GM12878 (cell line): Measurements from ENCODE around the gene TGFB1I1. TPM values are rescaled to one million over a fixed set of nuclear protein-coding genes. Genes with fewer than 3 reads are reported as not detected.

Experiments
- ATAC-seq: fragments of 200-7000 bp; cut with Tn5 transposase; 3 replicates; pipeline ENCODE4 v1.9.1; 2020; ENCODE audit warnings: mild to moderate bottlenecking, moderate library complexity
- BruUV-seq: library from RNA; stranded (reverse); fragments of 400-500 nt; replicated peaks from 2 replicates; lab custom pipeline; 2021; lab: Mats Ljungman, UMichigan
- CTCF ChIA-PET: fragments of 300-600 bp; sonication (Branson Sonifier 250); formaldehyde crosslinking; extraction: SDS; loops from one replicate; lab custom pipeline; 2021; ENCODE audit warnings: inconsistent platforms; lab: Yijun Ruan, JAX
- POLR2A ChIA-PET: fragments of 350-600 bp; formaldehyde crosslinking; extraction: SDS; loops from one replicate; lab custom pipeline; 2021; ENCODE audit warnings: inconsistent platforms; lab: Charles Lee
- RAD21 ChIA-PET: fragments of 300-600 bp; sonication (Branson Sonifier 250); formaldehyde crosslinking; loops from one replicate; lab custom pipeline; 2023; ENCODE audit warnings: antibody characterized with exemption; ENCODE audit not compliant: unreplicated experiment; lab: Charles Lee
- SMC1A ChIA-PET: fragments of 300-600 bp; sonication (Branson Sonifier 250); formaldehyde crosslinking; loops from one replicate; lab custom pipeline; 2023; ENCODE audit not compliant: unreplicated experiment, uncharacterized antibody; lab: Charles Lee
- DNase-seq: peaks from one replicate; pipeline ENCODE4 v3.0.0-alpha.2; 2011; ENCODE audit warnings: low read depth, low spot score
- FAIRE-seq: peaks from 3 replicates; lab custom pipeline; 2011; peaks lifted over from hg19 to GRCh38; lab: Jason Lieb, UNC
- H2AFZ ChIP-seq: 2 replicates; pipeline ENCODE4 v1.6.0; 2011; ENCODE audit warnings: low read depth, low read length, control low read depth; ENCODE audit not compliant: control insufficient read depth
- H3K27ac ChIP-seq: 2 replicates; pipeline ENCODE4 v1.5.1; 2011; ENCODE audit warnings: control low read depth; ENCODE audit not compliant: control insufficient read depth, insufficient read depth
- H3K27me3 ChIP-seq, 2 experiments: replicated peaks in 1 of 2; 2 replicates each; pipeline versions ENCODE4 v1.6.0 to v1.6.1; 2011; ENCODE audit warnings: low read length in 1 of 2; ENCODE audit not compliant: control insufficient read depth in 2 of 2, insufficient read depth in 2 of 2
- H3K36me3 ChIP-seq, 2 experiments: 2 replicates each; pipeline ENCODE4 v1.5.1; 2011; ENCODE audit warnings: low read length in 1 of 2; ENCODE audit not compliant: control insufficient read depth in 2 of 2, insufficient read depth in 2 of 2
- H3K4me1 ChIP-seq: 2 replicates; pipeline ENCODE4 v1.6.1; 2011; ENCODE audit warnings: mild to moderate bottlenecking, low read length, moderate library complexity, mixed read lengths; ENCODE audit not compliant: control insufficient read depth, insufficient read depth
- H3K4me2 ChIP-seq: 2 replicates; pipeline ENCODE4 v1.6.0; 2011; ENCODE audit warnings: control low read depth; ENCODE audit not compliant: control insufficient read depth, insufficient read depth
- H3K4me3 ChIP-seq: fragments of 200-600 bp; sonication (generic); 2 replicates; pipeline ENCODE4 v1.5.1; 2016
- H3K79me2 ChIP-seq: 2 replicates; pipeline ENCODE4 v1.6.0; 2011; ENCODE audit warnings: low read length; ENCODE audit not compliant: control insufficient read depth, insufficient read depth
- H3K9ac ChIP-seq: 2 replicates; pipeline ENCODE4 v1.8.0; 2011; ENCODE audit warnings: low read length, control low read depth, mixed read lengths; ENCODE audit not compliant: control insufficient read depth, insufficient read depth
- H3K9me3 ChIP-seq: replicated peaks from 3 replicates; pipeline ENCODE4 v1.5.1; 2011; ENCODE audit warnings: mild to moderate bottlenecking, low read length; ENCODE audit not compliant: control insufficient read depth, insufficient read depth
- H4K20me1 ChIP-seq: 2 replicates; pipeline ENCODE4 v1.6.0; 2011; ENCODE audit not compliant: control insufficient read depth, insufficient read depth
- BCL11A ChIP-seq: IDR thresholded peaks from 2 replicates; pipeline ENCODE4 v1.6.1; 2011; ENCODE audit warnings: low read depth, low read length
- EZH2 ChIP-seq: IDR thresholded peaks from 2 replicates; pipeline ENCODE4 v1.6.1; 2012; ENCODE audit warnings: low read depth, mild to moderate bottlenecking, control low read depth, inconsistent platforms, low read length, borderline replicate concordance; ENCODE audit not compliant: control insufficient read depth
- NFXL1 ChIP-seq: fragments of 450-650 bp; IDR thresholded peaks from 2 replicates; pipeline ENCODE4 v1.6.1; 2017; ENCODE audit warnings: antibody characterized with exemption, mild to moderate bottlenecking, borderline replicate concordance
- NFYB ChIP-seq: IDR thresholded peaks from 2 replicates; pipeline ENCODE4 v1.6.1; 2011; ENCODE audit warnings: low read depth, mild to moderate bottlenecking, low read length, improper control_type of control experiment, moderate library complexity; ENCODE audit not compliant: insufficient read depth
- PAX5 ChIP-seq: IDR thresholded peaks from 2 replicates; pipeline ENCODE4 v1.6.1; 2011; ENCODE audit warnings: low read depth, low read length, borderline replicate concordance
- TCF12 ChIP-seq: IDR thresholded peaks from 2 replicates; pipeline ENCODE4 v1.6.1; 2011; ENCODE audit warnings: low read depth, mild to moderate bottlenecking, low read length
- WRNIP1 ChIP-seq: IDR thresholded peaks from 2 replicates; pipeline ENCODE4 v1.6.1; 2011; ENCODE audit warnings: low read depth, low read length, improper control_type of control experiment, borderline replicate concordance
- ZBTB33 ChIP-seq: fragments of 450-650 bp; IDR thresholded peaks from 2 replicates; pipeline ENCODE4 v1.6.1; 2017; ENCODE audit warnings: mild to moderate bottlenecking
- WGBS: methylation state at CpG from one replicate; pipeline ENCODE4 v1.1.6; 2016; ENCODE audit warnings: low lambda C conversion rate; ENCODE audit not compliant: insufficient replicate concordance, insufficient coverage; ENCODE audit errors: missing lambda C conversion rate; 5-methylcytosine and 5-hydroxymethylcytosine counted together
- in situ Hi-C: fragments of 300-500 bp; cut with MboI; formaldehyde crosslinking; loops from 9 replicates; pipeline ENCODE4 v1.14.3; 2018; ENCODE audit warnings: mixed read lengths
- intact Hi-C: fragments of 100-400 bp; cut with micrococcal nuclease; formaldehyde crosslinking; loops from one replicate; pipeline ENCODE4 v1.14.2; 2022; ENCODE audit not compliant: unreplicated experiment
- polyA plus RNA-seq, 11 experiments: library from polyadenylated mRNA; depleted of rRNA in 4 of 11; unstranded in 6 of 11; stranded (reverse) in 5 of 11; fragments of >200 nt; fragmentation: Nextera tagmentation in 4 of 11; fragmentation: Illumina TruSeq in 1 of 11; extraction: Ambion mirVana in 4 of 11; extraction: Trizol in 1 of 11; gene quantifications; 1 replicate in 1 of 11; 2 replicates in 10 of 11; pipeline versions ENCODE4 v1.2.1 to v1.2.3, GENCODE V29; 2011 to 2016; ENCODE audit warnings: inconsistent platforms in 2 of 11, missing spikeins in 2 of 11, low read depth in 1 of 11
- total RNA-seq, 4 experiments: library from RNA; depleted of rRNA in 3 of 4; stranded (reverse); fragments of >200 nt in 3 of 4; fragmentation: Illumina TruSeq in 1 of 4; extraction: Trizol in 1 of 4; gene quantifications; 2 replicates each; pipeline versions ENCODE4 v1.2.1 to v1.2.3, GENCODE V29; 2013 to 2021

TGFB1I1 gene
- total and polyA plus RNA-seq, 10 of the 15 experiments (the other 5 are each of a cell fraction or from before 2014, with no cell fraction given): 0.13 to 2.3 (median 0.41) TPM; not detected in 2

GRCh38 chr16:31428279-31428597 lies 43.7 kb upstream of the TGFB1I1 start, which contains the start of gene COX6A2:
COX6A2 (minus strand) TSS chr16:31428360; CDS start chr16:31428325, 35 bp downstream.
- Histone ChIP-seq H3K4me1 (no peaks in the 10 kb centered on the region; the same call in 1 of the 2 replicates), H2AFZ (no peak within 1 kb of the TSS), H4K20me1 (no peaks in the 10 kb centered on the region), H3K4me3 (no peak within 1 kb of the TSS), H3K4me2 (no peak within 1 kb of the TSS), H3K9me3 (no peaks in the 10 kb centered on the region; the same call in 2 of the 3 replicates), H3K27me3 (no peaks in the 10 kb centered on the region), H3K36me3 (no peaks in the 10 kb centered on the region), H3K27ac (no peak within 1 kb of the TSS), H3K9ac (no peak within 1 kb of the TSS), H3K79me2 (no peaks in the 10 kb centered on the region)
- CTCF ChIA-PET: interaction anchor here (0.5 to 4.8 kb wide), 4 partner anchors 7 to 184 kb away, joined by 3 to 20 read pairs (median 3); no protein-coding TSS in a partner anchor
- ATAC-seq (no peak), DNase-seq (no peak), FAIRE-seq (no peak)
- 74% methylated on average over 7 of the region's 7 CpGs for WGBS
- SMC1A ChIA-PET: interaction anchor here (1.0 to 5.2 kb wide), 4 partner anchors 8 to 42 kb away, joined by 4 to 31 read pairs (median 14); partner anchors contain the start of gene ZNF843
- BruUV-seq: no TSS peak
- TF ChIP-seq NFXL1 (no peak), ZBTB33 (no peak), BCL11A (no peak), PAX5 (no peak), TCF12 (no peak), WRNIP1 (no peak), NFYB (no peak), EZH2 (no peak)
- in situ Hi-C loops (loop anchor here (25.0 kb wide), 1 partner anchor 441 kb away; the partner anchor contains the start of gene HSD3B7), intact Hi-C loops (no loop called here)
- RAD21 ChIA-PET: interaction anchor here (3.2 kb wide), 1 partner anchor 14 kb away, joined by 20 read pairs; the partner anchor contains the start of gene ZNF843
- POLR2A ChIA-PET: interaction anchor here (0.6 to 1.3 kb wide), 3 partner anchors 35 to 74 kb away, joined by 3 to 4 read pairs (median 3); no protein-coding TSS in a partner anchor
